ENCODE data around the gene GLRX. TPM values are rescaled to one million over a fixed set of nuclear protein-coding genes. Genes with fewer than 3 reads are reported as not detected.

The GLRX gene
- total RNA-seq, 1 experiment from 2014 or later = 27.3 TPM

- no peaks in the 10 kb centered on the region for H3K9me3 ChIP-seq (ENCODE audit: low read depth, low read length, poor library complexity, severe bottlenecking)
- no peaks in the 10 kb centered on the region for H3K36me3 ChIP-seq (ENCODE audit: insufficient read depth, low read length, poor library complexity, severe bottlenecking)
- peak overlapping the region; percentile 70 for H3K27ac ChIP-seq (ENCODE audit: low read depth, low read length, poor library complexity, severe bottlenecking)
- no peak for TF ChIP-seq EZH2 (IDR thresholded peaks at IDR 0.05; ENCODE audit: borderline replicate concordance, low read depth, low read length, poor library complexity, severe bottlenecking)
- TF ChIP-seq CTCF (conservative IDR thresholded peaks at IDR 0.05; ENCODE audit: low read depth, low read length) = no peak
- POLR2A ChIA-PET (ENCODE audit: low non-redundant PET) = no interaction called here
- H3K4me1 ChIP-seq (ENCODE audit: insufficient read depth, low read length, poor library complexity, severe bottlenecking) = peaks cover 26% of the 10 kb centered on the region
- no peaks in the 10 kb centered on the region for H3K27me3 ChIP-seq (replicated peaks; ENCODE audit: insufficient read depth, low read depth, low read length, poor library complexity)
- no TSS peak for BruUV-seq (replicated peaks)
- peak overlapping the region; percentile 62 for H3K4me3 ChIP-seq (ENCODE audit: low read depth, low read length, poor library complexity, severe bottlenecking)
- CTCF ChIA-PET = interaction anchor here (1.2 to 2.2 kb wide), 2 partner anchors 16 to 43 kb away, joined by 5 to 9 read pairs; no protein-coding TSS in a partner anchor
- intact Hi-C loops (cut with micrococcal nuclease; ENCODE audit: unreplicated experiment) = no loop called here
- peak; percentile 84 for DNase-seq (ENCODE audit: low spot score)
These were observed 1.4 kb upstream of the GLRX start for GRCh38 chr5:95823738-95824609.

GRCh38 chr5:95823218-95823737, 752 bp upstream of the GLRX start:
- no peak for DNase-seq (ENCODE audit: low spot score)
- H3K27ac ChIP-seq (ENCODE audit: low read depth, low read length, poor library complexity, severe bottlenecking) = peak overlapping the region; percentile 70
- H3K36me3 ChIP-seq (ENCODE audit: insufficient read depth, low read length, poor library complexity, severe bottlenecking) = no peaks in the 10 kb centered on the region
- H3K27me3 ChIP-seq (replicated peaks; ENCODE audit: insufficient read depth, low read depth, low read length, poor library complexity) = no peaks in the 10 kb centered on the region
- peaks cover 26% of the 10 kb centered on the region for H3K4me1 ChIP-seq (ENCODE audit: insufficient read depth, low read length, poor library complexity, severe bottlenecking)
- H3K9me3 ChIP-seq (ENCODE audit: low read depth, low read length, poor library complexity, severe bottlenecking) = no peaks in the 10 kb centered on the region
- no peak for TF ChIP-seq CTCF (conservative IDR thresholded peaks at IDR 0.05; ENCODE audit: low read depth, low read length)
- TF ChIP-seq EZH2 (IDR thresholded peaks at IDR 0.05; ENCODE audit: borderline replicate concordance, low read depth, low read length, poor library complexity, severe bottlenecking) = no peak
- BruUV-seq (replicated peaks) = no TSS peak
- peak overlapping the region; percentile 62 for H3K4me3 ChIP-seq (ENCODE audit: low read depth, low read length, poor library complexity, severe bottlenecking)
- intact Hi-C loops (cut with micrococcal nuclease; ENCODE audit: unreplicated experiment) = no loop called here
- ChIA-PET CTCF (interaction anchor here (0.6 to 2.2 kb wide), 4 partner anchors 11 to 42 kb away, joined by 4 to 11 read pairs (median 7); no protein-coding TSS in a partner anchor), POLR2A (ENCODE audit: low non-redundant PET) (no interaction called here)

- Histone ChIP-seq H3K27ac (ENCODE audit: low read depth, low read length, poor library complexity, severe bottlenecking) (peak overlapping the region; percentile 70), H3K4me3 (ENCODE audit: low read depth, low read length, poor library complexity, severe bottlenecking) (peak overlapping the region; percentile 62), H3K36me3 (ENCODE audit: insufficient read depth, low read length, poor library complexity, severe bottlenecking) (no peaks in the 10 kb centered on the region), H3K4me1 (ENCODE audit: insufficient read depth, low read length, poor library complexity, severe bottlenecking) (peaks cover 26% of the 10 kb centered on the region), H3K9me3 (ENCODE audit: low read depth, low read length, poor library complexity, severe bottlenecking) (no peaks in the 10 kb centered on the region), H3K27me3 (replicated peaks; ENCODE audit: insufficient read depth, low read depth, low read length, poor library complexity) (no peaks in the 10 kb centered on the region)
- intact Hi-C loops (cut with micrococcal nuclease; ENCODE audit: unreplicated experiment) = no loop called here
- TF ChIP-seq EZH2 (IDR thresholded peaks at IDR 0.05; ENCODE audit: borderline replicate concordance, low read depth, low read length, poor library complexity, severe bottlenecking) = no peak
- no peak for TF ChIP-seq CTCF (conservative IDR thresholded peaks at IDR 0.05; ENCODE audit: low read depth, low read length)
- peak; percentile 73 for DNase-seq (ENCODE audit: low spot score)
- POLR2A ChIA-PET (ENCODE audit: low non-redundant PET) = interaction anchor here (0.6 kb wide), 1 partner anchor 840 kb away, joined by 4 read pairs; the partner anchor contains the start of gene CAST
- CTCF ChIA-PET = interaction anchor here (1.0 to 2.2 kb wide), 2 partner anchors 13 to 41 kb away, joined by 4 to 9 read pairs; no protein-coding TSS in a partner anchor
- no TSS peak for BruUV-seq (replicated peaks)
These were observed 434 bp downstream of the GLRX start for GRCh38 chr5:95822043-95822541.

Data from A673 (cell line).